ENCODE data around the gene PMEPA1.

Gene PMEPA1

GRCh38 chr20:57680934-57681914 is 28.6 kb downstream of the PMEPA1 start:
- no peak overlapping the region for H3K27ac ChIP-seq
- H3K27me3 ChIP-seq (ENCODE audit: insufficient read depth, low read depth, severe bottlenecking) = no peaks in the 10 kb centered on the region
- no peak overlapping the region for H3K4me3 ChIP-seq (ENCODE audit: low read depth, low read length)
- H3K36me3 ChIP-seq = no peaks in the 10 kb centered on the region
- DNase-seq = no peak
- H3K9me3 ChIP-seq (ENCODE audit: severe bottlenecking) = no peaks in the 10 kb centered on the region
- no peak for TF ChIP-seq CTCF (IDR thresholded peaks at IDR 0.05; ENCODE audit: low read depth, low read length)

- no peak overlapping the region for H3K4me3 ChIP-seq (ENCODE audit: low read depth, low read length)
- DNase-seq = no peak
- H3K27ac ChIP-seq = no peak overlapping the region
- TF ChIP-seq CTCF (IDR thresholded peaks at IDR 0.05; ENCODE audit: low read depth, low read length) = no peak
- no peaks in the 10 kb centered on the region for H3K36me3 ChIP-seq
- no peaks in the 10 kb centered on the region for H3K9me3 ChIP-seq (ENCODE audit: severe bottlenecking)
- no peaks in the 10 kb centered on the region for H3K27me3 ChIP-seq (ENCODE audit: insufficient read depth, low read depth, severe bottlenecking)
Observed at GRCh38 chr20:57680131-57680716, 29.6 kb downstream of the PMEPA1 start.

- Histone ChIP-seq H3K4me3 (ENCODE audit: low read depth, low read length) (no peak overlapping the region), H3K36me3 (no peaks in the 10 kb centered on the region), H3K27ac (no peak overlapping the region; the same call in 1 of the 2 replicates), H3K27me3 (ENCODE audit: insufficient read depth, low read depth, severe bottlenecking) (no peaks in the 10 kb centered on the region), H3K9me3 (ENCODE audit: severe bottlenecking) (no peaks in the 10 kb centered on the region)
- no peak for DNase-seq
- no peak for TF ChIP-seq CTCF (IDR thresholded peaks at IDR 0.05; ENCODE audit: low read depth, low read length)
Observed at GRCh38 chr20:57679113-57679512, 30.7 kb downstream of the PMEPA1 start.

- no peak overlapping the region for H3K4me3 ChIP-seq (ENCODE audit: low read depth, low read length)
- H3K36me3 ChIP-seq = no peaks in the 10 kb centered on the region
- TF ChIP-seq CTCF (IDR thresholded peaks at IDR 0.05; ENCODE audit: low read depth, low read length) = no peak
- no peaks in the 10 kb centered on the region for H3K27me3 ChIP-seq (ENCODE audit: insufficient read depth, low read depth, severe bottlenecking)
- DNase-seq = peak; percentile 81
- H3K9me3 ChIP-seq (ENCODE audit: severe bottlenecking) = no peaks in the 10 kb centered on the region
- H3K27ac ChIP-seq = peak overlapping the region; percentile 33
Observed at GRCh38 chr20:57678340-57678739, 31.5 kb downstream of the PMEPA1 start.

- Histone ChIP-seq H3K36me3 (no peaks in the 10 kb centered on the region), H3K27ac (no peak overlapping the region), H3K27me3 (ENCODE audit: insufficient read depth, low read depth, severe bottlenecking) (no peaks in the 10 kb centered on the region), H3K4me3 (ENCODE audit: low read depth, low read length) (no peak overlapping the region), H3K9me3 (ENCODE audit: severe bottlenecking) (no peaks in the 10 kb centered on the region)
- TF ChIP-seq CTCF (IDR thresholded peaks at IDR 0.05; ENCODE audit: low read depth, low read length) = no peak
- DNase-seq = no peak
Observed at GRCh38 chr20:57677584-57677982, 32.2 kb downstream of the PMEPA1 start.
